Measurements from ENCODE around the gene FAM50B.

DNA sequence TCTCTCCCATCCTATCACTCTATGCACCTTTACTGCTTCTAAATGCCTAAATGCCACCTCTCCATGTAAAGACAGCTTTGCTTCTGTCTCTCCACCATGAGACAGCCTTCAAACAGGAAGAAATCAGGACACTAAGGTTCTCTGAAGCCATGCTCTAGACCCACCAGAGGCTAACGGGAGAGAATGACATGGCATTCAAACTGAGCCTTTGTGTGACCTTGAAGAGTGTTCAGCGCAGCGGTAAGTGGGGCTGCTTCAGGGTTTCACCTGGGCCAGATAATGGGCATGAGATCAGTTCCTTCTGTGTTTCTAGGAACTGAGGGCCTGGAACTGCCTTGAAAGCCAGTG, 20.1 kb downstream of the FAM50B start:
- TF ChIP-seq, protein P1, sequence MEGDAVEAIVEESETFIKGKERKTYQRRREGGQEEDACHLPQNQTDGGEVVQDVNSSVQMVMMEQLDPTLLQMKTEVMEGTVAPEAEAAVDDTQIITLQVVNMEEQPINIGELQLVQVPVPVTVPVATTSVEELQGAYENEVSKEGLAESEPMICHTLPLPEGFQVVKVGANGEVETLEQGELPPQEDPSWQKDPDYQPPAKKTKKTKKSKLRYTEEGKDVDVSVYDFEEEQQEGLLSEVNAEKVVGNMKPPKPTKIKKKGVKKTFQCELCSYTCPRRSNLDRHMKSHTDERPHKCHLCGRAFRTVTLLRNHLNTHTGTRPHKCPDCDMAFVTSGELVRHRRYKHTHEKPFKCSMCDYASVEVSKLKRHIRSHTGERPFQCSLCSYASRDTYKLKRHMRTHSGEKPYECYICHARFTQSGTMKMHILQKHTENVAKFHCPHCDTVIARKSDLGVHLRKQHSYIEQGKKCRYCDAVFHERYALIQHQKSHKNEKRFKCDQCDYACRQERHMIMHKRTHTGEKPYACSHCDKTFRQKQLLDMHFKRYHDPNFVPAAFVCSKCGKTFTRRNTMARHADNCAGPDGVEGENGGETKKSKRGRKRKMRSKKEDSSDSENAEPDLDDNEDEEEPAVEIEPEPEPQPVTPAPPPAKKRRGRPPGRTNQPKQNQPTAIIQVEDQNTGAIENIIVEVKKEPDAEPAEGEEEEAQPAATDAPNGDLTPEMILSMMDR (IDR thresholded peaks at IDR 0.05): no peak
- TF ChIP-seq POLR2AphosphoS5 (IDR thresholded peaks at IDR 0.05): no peak
- TF ChIP-seq EP300 (IDR thresholded peaks at IDR 0.05): no peak
